ENCODE results near the gene CMPK2.
"Not testable (repeated sequence)": the region's sequence is repeated elsewhere in the genome, so short reads cannot be mapped to it uniquely, and the experiment has no call there.

Gene CMPK2

DNA sequence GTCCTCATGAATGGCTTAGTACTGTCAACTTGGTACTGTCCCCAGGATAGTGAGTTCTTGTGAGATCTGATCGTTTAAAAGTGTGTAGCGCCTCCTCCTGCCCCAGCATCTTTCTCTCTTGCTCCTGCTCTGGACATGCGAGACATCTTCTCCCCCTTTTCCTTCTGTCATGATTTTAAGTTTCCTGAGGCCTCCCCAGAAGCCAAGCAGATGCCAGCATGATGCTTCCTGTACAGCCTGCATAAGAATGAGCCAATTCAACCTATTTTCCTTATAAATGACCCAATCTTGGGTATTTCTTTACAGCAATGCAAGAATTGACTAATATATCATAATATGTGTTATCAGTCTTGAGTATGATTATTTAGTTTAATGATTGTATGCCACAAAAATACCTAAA is 8.3 kb upstream of the CMPK2 start:
- peaks cover 3% of the 10 kb centered on the region for H3K9me3 ChIP-seq (ENCODE audit: low read length)
- no peaks in the 10 kb centered on the region for H3K4me1 ChIP-seq (ENCODE audit: insufficient read depth, low read length)
- peaks cover 5% of the 10 kb centered on the region for H3K27me3 ChIP-seq (ENCODE audit: insufficient read depth, low read length)
- no peak overlapping the region for H2AFZ ChIP-seq (ENCODE audit: low read depth, low read length)
- H3K4me3 ChIP-seq (ENCODE audit: low read length): no peak overlapping the region
- no peaks in the 10 kb centered on the region for H3K36me3 ChIP-seq (ENCODE audit: insufficient read depth, low read length)

DNA sequence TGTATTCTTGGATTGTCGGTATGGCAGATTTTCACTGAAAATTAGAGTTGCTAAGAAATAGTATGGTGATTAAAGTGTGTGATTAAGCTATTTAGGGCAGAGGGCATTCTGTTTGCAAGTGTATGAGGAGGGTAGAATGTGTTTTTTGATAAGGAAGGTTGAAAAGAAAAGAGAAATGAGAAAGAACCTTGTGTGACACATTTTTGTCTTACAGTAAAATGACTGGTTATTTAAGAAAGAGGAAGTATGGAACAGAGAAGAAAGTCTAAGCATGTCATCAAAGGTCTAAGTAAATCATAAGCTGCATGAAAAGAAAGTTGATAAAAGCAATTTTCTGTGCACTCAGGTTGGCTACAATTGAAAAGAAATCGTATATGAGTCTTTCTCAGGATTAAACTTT is 6.7 kb upstream of the CMPK2 start:
- no peaks in the 10 kb centered on the region for H3K4me1 ChIP-seq (ENCODE audit: insufficient read depth, low read length)
- no peak overlapping the region for H2AFZ ChIP-seq (ENCODE audit: low read depth, low read length)
- H3K9me3 ChIP-seq (ENCODE audit: low read length): peaks cover 3% of the 10 kb centered on the region
- no peaks in the 10 kb centered on the region for H3K36me3 ChIP-seq (ENCODE audit: insufficient read depth, low read length)
- H3K27me3 ChIP-seq (ENCODE audit: insufficient read depth, low read length): no peaks in the 10 kb centered on the region
- no peak overlapping the region for H3K4me3 ChIP-seq (ENCODE audit: low read length)

DNA sequence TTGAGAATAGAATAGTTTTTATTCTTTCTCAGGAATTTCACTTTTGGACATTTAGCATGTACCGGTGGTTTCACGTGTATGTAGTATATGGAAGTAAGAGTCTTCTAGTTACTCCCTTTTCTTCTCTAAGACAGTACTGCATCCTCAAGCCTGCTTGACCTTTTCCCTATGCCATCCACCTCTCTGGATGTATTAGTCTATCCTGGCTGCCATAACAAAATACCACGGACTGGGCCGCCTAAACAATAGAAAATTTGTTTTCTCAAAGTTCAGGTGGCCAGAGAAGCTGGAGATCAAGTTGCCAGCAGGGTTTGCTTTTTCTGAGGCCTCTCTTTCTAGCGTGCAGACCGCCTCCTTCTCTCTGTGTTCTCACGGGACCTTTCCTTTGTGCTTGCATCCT is 1.3 kb upstream of the CMPK2 start:
- no peaks in the 10 kb centered on the region for H3K36me3 ChIP-seq (ENCODE audit: insufficient read depth, low read length)
- no peaks in the 10 kb centered on the region for H3K9me3 ChIP-seq (ENCODE audit: low read length)
- H3K4me3 ChIP-seq (ENCODE audit: low read length): no peak overlapping the region
- H3K4me1 ChIP-seq (ENCODE audit: insufficient read depth, low read length): peaks cover 6% of the 10 kb centered on the region
- H3K27me3 ChIP-seq (ENCODE audit: insufficient read depth, low read length): no peaks in the 10 kb centered on the region
- no peak overlapping the region for H2AFZ ChIP-seq (ENCODE audit: low read depth, low read length)

DNA sequence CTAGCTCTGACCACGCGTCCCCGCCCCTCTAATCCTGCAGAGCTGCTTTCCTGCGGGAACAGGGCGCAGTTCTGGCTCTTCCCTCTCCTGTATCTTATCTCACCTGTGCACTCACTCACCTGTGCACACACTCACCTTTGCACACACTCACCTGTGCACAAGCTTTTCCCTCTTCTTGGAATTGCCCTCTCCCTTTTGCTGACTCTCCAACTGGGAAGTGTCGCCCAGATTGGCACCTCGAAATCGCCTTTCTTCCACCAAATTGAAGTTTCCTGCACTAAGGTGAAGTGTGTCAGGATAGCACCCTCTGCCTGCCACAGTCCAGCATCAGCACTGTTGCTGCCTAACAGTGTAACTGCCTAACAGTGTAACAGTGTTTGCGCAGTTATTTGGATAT is 566 bp upstream of the CMPK2 start:
- H2AFZ ChIP-seq (ENCODE audit: low read depth, low read length): peak overlapping the region; percentile 73
- H3K36me3 ChIP-seq (ENCODE audit: insufficient read depth, low read length): no peaks in the 10 kb centered on the region
- no peaks in the 10 kb centered on the region for H3K9me3 ChIP-seq (ENCODE audit: low read length)
- H3K4me3 ChIP-seq (ENCODE audit: low read length): peak overlapping the region; percentile 44
- no peaks in the 10 kb centered on the region for H3K27me3 ChIP-seq (ENCODE audit: insufficient read depth, low read length)
- H3K4me1 ChIP-seq (ENCODE audit: insufficient read depth, low read length): peaks cover 6% of the 10 kb centered on the region

DNA sequence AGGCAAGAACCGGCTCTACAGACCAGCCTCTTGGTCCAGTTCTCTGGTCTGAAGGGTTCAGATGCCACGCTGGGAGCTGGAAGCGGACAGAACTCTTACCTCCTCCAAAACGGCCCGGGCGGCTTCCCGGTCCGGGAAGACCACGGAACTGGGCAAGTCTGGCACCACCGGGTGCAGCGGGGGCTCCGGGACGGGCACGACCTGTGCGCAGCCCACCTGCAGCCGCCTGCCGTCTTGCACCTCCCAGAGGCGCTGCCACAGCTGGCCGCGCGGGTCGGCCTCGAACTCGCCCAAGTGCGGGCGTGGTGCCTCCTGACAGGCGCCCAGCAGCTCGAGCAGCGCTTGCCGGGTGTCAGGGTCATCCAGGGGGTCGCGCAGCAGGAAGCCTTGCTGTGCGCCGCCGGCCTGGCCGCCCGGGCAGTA is 773 bp downstream of the CMPK2 start:
- H3K9me3 ChIP-seq (ENCODE audit: low read length): no peaks in the 10 kb centered on the region
- H3K27me3 ChIP-seq (ENCODE audit: insufficient read depth, low read length): no peaks in the 10 kb centered on the region
- peak overlapping the region; percentile 44 for H3K4me3 ChIP-seq (ENCODE audit: low read length)

DNA sequence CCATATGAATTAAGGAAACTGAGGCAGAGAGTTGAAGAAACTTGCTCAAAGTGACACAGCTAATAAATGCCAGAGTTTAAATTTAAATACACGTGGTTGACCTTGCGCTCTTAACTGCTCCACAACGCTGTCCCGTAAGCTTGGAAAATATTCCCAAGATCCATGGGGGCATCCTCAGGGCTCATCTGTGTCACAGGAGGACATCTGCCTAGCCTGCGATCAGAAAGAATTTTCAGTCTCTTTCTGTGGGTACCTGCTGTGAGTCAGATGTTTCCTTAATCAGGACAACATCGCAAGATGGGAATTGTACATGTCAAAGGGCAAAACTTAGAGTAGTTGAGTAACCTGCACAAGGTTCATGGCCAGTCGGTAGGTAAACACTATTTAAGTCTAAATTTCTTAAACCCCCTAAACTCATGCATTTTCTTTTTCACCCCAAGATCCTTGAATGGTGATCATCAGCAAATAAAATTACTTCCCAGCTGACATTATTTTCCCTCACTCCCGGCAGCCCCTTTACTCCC is 1.4 kb downstream of the CMPK2 start:
- Histone ChIP-seq H3K36me3 (ENCODE audit: insufficient read depth, low read length) (no peaks in the 10 kb centered on the region), H3K4me3 (ENCODE audit: low read length) (no peak overlapping the region), H3K27me3 (ENCODE audit: insufficient read depth, low read length) (no peaks in the 10 kb centered on the region), H3K4me1 (ENCODE audit: insufficient read depth, low read length) (peaks cover 6% of the 10 kb centered on the region), H2AFZ (ENCODE audit: low read depth, low read length) (no peak overlapping the region), H3K9me3 (ENCODE audit: low read length) (peaks cover 3% of the 10 kb centered on the region)

More for the DNA sequence above, 773 bp downstream of the CMPK2 start:
- peak overlapping the region; percentile 73 for H2AFZ ChIP-seq (ENCODE audit: low read depth, low read length)
- no peaks in the 10 kb centered on the region for H3K36me3 ChIP-seq (ENCODE audit: insufficient read depth, low read length)
- H3K4me1 ChIP-seq (ENCODE audit: insufficient read depth, low read length): peaks cover 6% of the 10 kb centered on the region

DNA sequence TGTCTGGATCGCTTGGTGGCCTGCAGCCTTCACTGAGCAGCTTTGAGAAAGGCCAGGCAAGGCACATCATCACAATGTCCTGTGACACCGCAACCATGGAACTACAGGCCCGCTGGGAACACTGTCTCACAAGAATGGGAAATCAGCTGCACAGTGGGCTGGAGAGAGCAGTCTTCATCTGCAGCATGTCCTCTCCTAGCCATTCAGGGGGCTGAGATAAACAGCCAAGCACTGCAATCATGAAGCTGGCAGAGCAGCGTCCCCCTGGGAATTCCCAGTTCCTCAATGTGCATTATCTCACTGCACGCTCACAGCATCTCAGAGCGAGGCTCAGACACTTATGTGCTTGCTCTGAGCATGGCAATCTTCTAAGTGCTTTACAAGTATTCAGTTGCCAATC is 1.9 kb downstream of the CMPK2 start:
- Histone ChIP-seq H3K36me3 (ENCODE audit: insufficient read depth, low read length) (no peaks in the 10 kb centered on the region), H3K27me3 (ENCODE audit: insufficient read depth, low read length) (no peaks in the 10 kb centered on the region), H2AFZ (ENCODE audit: low read depth, low read length) (no peak overlapping the region)

DNA sequence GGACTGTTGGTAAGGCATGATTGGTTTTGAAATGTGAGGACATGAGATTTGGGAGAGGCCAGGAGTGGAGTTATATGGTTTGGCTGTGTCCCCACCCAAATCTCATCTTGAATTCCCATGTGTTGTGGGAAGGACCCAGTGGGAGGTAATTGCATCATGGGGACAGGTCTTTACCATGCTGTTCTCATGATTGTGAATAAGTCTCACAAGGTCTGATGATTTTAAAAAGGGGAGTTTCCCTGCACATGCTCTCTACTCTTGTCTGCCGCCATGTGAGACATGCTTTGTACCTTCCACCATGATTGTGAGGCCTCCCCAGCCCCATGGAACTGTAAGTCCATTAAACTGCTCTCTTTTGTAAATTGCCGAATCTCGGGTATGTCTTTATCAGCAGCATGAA is 5.4 kb downstream of the CMPK2 start:
- Histone ChIP-seq H3K4me1 (ENCODE audit: insufficient read depth, low read length) (no peaks in the 10 kb centered on the region), H2AFZ (ENCODE audit: low read depth, low read length) (no peak overlapping the region), H3K27me3 (ENCODE audit: insufficient read depth, low read length) (no peaks in the 10 kb centered on the region), H3K9me3 (ENCODE audit: low read length) (peaks cover 7% of the 10 kb centered on the region), H3K4me3 (ENCODE audit: low read length) (no peak overlapping the region), H3K36me3 (ENCODE audit: insufficient read depth, low read length) (no peaks in the 10 kb centered on the region)

More for the DNA sequence above, 1.9 kb downstream of the CMPK2 start:
- Histone ChIP-seq H3K9me3 (ENCODE audit: low read length) (peaks cover 3% of the 10 kb centered on the region), H3K4me3 (ENCODE audit: low read length) (no peak overlapping the region), H3K4me1 (ENCODE audit: insufficient read depth, low read length) (peaks cover 6% of the 10 kb centered on the region)

DNA sequence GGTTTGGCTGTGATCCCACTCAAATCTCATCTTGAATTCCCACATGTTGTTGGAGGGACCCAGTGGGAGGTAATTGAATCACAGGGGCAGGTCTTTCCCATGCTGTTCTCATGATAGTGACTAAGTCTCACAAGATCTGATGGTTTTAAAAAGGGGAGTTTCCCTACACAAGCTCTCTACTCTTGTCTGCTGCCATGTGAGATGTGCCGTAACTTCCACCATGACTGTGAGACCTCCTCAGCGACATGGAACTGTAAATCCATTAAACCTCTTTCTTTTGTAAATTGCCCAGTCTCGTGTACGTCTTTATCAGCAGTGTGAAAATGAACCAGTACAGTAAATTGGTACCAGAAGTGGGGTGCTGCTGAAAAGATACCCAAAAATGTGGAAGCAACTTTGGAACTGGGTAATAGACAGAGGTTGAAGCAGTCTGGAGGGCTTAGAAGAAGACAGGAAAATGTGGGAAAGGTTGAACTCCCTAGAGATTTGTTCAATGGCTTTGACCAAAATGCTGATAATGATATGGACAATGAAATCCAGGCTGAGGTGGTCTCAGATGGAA is 7.2 kb downstream of the CMPK2 start:
- not testable (repeated sequence) for H2AFZ ChIP-seq (ENCODE audit: low read depth, low read length); H3K9me3 ChIP-seq (ENCODE audit: low read length); H3K4me3 ChIP-seq (ENCODE audit: low read length); H3K4me1 ChIP-seq (ENCODE audit: insufficient read depth, low read length); H3K27me3 ChIP-seq (ENCODE audit: insufficient read depth, low read length); H3K36me3 ChIP-seq (ENCODE audit: insufficient read depth, low read length)

DNA sequence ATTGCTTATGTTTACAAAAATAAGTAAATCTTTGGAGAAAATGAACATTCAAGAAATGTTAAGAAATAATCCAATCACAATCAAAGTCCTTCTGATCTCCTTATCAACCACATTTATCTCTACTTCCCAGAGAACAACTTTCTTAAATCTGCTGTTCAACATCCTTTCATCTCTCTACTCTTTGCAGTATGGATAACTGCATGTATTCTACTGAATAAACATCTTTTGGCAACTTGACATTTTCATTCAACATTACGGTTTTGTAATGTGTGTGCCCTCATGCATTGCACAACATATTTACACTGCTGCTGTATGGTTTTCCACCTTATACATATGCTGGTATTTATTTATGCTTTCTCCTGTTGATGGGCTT is 9.2 kb downstream of the CMPK2 start:
- H3K27me3 ChIP-seq (ENCODE audit: insufficient read depth, low read length): no peaks in the 10 kb centered on the region
- no peaks in the 10 kb centered on the region for H3K36me3 ChIP-seq (ENCODE audit: insufficient read depth, low read length)
- no peak overlapping the region for H3K4me3 ChIP-seq (ENCODE audit: low read length)
- H3K9me3 ChIP-seq (ENCODE audit: low read length): peaks cover 7% of the 10 kb centered on the region
- peaks cover 12% of the 10 kb centered on the region for H3K4me1 ChIP-seq (ENCODE audit: insufficient read depth, low read length)
- H2AFZ ChIP-seq (ENCODE audit: low read depth, low read length): no peak overlapping the region

DNA sequence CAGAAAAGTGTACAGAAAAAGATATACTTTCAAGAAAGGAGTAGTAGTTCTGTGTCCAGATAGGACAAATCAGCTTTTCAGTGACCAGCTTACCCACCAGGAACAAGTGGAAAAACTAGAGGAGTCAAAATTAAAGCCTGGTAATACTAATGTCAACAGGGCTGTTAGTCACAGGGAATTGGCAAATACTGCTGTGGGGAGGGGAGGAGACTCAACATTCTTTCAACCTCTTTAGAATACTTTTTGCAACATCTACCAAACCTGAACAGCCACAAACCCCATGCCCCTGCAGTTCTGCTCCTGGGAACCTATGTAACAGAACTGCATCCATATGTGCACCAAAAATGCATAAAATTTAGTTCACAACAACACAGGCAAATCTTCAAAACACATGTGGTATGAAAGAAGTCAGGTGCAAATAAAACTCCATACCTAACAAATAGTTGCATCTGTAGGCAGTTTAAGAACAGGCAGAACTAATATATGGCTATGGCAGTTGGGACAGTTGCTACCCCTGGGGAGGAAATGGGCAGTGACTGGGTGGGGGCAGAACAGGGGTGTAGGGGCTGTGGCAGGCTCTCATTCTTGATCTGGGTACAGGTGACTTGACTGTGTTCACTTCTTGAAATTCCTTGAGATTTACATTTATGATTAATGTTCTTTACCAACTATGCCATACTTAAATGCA is 9.7 kb downstream of the CMPK2 start:
- peaks cover 14% of the 10 kb centered on the region for H3K4me1 ChIP-seq (ENCODE audit: insufficient read depth, low read length)

DNA sequence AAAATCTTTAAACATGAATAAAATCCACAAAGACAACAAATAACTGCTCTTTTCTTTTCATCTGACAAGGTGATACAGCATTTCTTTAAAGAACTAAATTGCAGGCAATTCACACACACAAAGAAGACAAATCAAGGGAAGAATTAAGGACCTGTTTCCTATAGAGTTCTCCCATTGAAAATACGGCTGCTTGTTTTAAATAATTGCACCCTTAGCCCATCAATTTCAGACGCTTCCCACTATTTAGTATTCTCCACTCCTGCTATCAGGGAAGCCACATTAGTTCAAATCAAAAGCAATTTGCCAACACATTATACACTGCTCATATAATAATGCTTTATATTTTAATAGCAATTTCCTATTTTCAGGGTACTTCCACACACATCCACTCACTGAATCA is 11.3 kb downstream of the CMPK2 start:
- H3K36me3 ChIP-seq (ENCODE audit: insufficient read depth, low read length): no peaks in the 10 kb centered on the region
- peaks cover 5% of the 10 kb centered on the region for H3K9me3 ChIP-seq (ENCODE audit: low read length)
- no peak overlapping the region for H3K4me3 ChIP-seq (ENCODE audit: low read length)
- H3K4me1 ChIP-seq (ENCODE audit: insufficient read depth, low read length): peaks cover 14% of the 10 kb centered on the region
- H2AFZ ChIP-seq (ENCODE audit: low read depth, low read length): no peak overlapping the region
- H3K27me3 ChIP-seq (ENCODE audit: insufficient read depth, low read length): no peaks in the 10 kb centered on the region

More for the DNA sequence above, 9.7 kb downstream of the CMPK2 start:
- Histone ChIP-seq H3K36me3 (ENCODE audit: insufficient read depth, low read length) (no peaks in the 10 kb centered on the region), H3K27me3 (ENCODE audit: insufficient read depth, low read length) (no peaks in the 10 kb centered on the region), H3K9me3 (ENCODE audit: low read length) (peaks cover 7% of the 10 kb centered on the region), H3K4me3 (ENCODE audit: low read length) (no peak overlapping the region), H2AFZ (ENCODE audit: low read depth, low read length) (no peak overlapping the region)

DNA sequence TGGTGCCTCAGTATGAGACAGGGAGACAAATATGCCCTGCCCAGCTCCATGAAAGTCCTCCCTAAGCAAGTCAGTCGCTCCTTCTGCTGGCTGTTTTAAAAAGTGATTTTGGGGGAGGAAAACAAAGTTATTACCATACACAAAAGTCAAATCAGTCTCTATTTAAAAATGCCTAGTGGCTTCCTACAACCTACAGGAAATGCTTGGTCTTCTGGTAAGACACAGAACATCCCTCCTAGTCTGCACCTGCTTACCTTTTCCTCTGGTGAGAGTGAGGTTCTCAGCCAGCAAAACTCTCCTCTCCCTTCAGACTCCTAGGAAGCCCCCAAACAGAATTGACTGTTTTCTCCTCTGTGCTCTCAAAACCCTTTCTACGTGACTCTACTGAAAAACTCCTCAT is 13.5 kb downstream of the CMPK2 start:
- Histone ChIP-seq H3K9me3 (ENCODE audit: low read length) (peaks cover 6% of the 10 kb centered on the region), H3K27me3 (ENCODE audit: insufficient read depth, low read length) (no peaks in the 10 kb centered on the region), H2AFZ (ENCODE audit: low read depth, low read length) (no peak overlapping the region), H3K4me1 (ENCODE audit: insufficient read depth, low read length) (peaks cover 14% of the 10 kb centered on the region), H3K36me3 (ENCODE audit: insufficient read depth, low read length) (no peaks in the 10 kb centered on the region), H3K4me3 (ENCODE audit: low read length) (no peak overlapping the region)
